ENCODE data around the gene TNPO1. TPM values are rescaled to one million over a fixed set of nuclear protein-coding genes. Genes with fewer than 3 reads are reported as not detected.

Gene TNPO1
- total RNA-seq, 1 donor from 2014 or later, result 316 TPM

GRCh38 chr5:72859127-72859526 is 42.7 kb downstream of the TNPO1 start:
- peaks cover 62% of the 10 kb centered on the region for H4K20me1 ChIP-seq (ENCODE audit: low read depth)
- DNase-seq (ENCODE audit: low spot score), result no peak
- peaks cover 97% of the 10 kb centered on the region for H3K79me2 ChIP-seq (ENCODE audit: low read depth)
- no peaks in the 10 kb centered on the region for H3K27me3 Mint-ChIP-seq (ENCODE audit: insufficient read depth, low read depth)
- no peak overlapping the region for H3K4me3 Mint-ChIP-seq
- no peak overlapping the region for H3K27ac Mint-ChIP-seq
- no peak overlapping the region for H3K4me2 ChIP-seq
- H3K4me1 Mint-ChIP-seq, result no peaks in the 10 kb centered on the region
- H3K9ac ChIP-seq, result no peak overlapping the region
- H3K27ac ChIP-seq, result no peak overlapping the region
- H3K36me3 ChIP-seq, result peaks cover 31% of the 10 kb centered on the region
- H3K9me3 ChIP-seq (ENCODE audit: low read depth), result no peaks in the 10 kb centered on the region
- TF ChIP-seq CTCF (IDR thresholded peaks at IDR 0.05), result no peak
- H3K4me3 ChIP-seq, result no peak overlapping the region
- no peak overlapping the region for H2AFZ ChIP-seq (replicated peaks)
- H3F3A ChIP-seq (ENCODE audit: low read depth), result no peaks in the 10 kb centered on the region
- H3K27me3 ChIP-seq, result no peaks in the 10 kb centered on the region
- H3K36me3 Mint-ChIP-seq, result peaks cover 43% of the 10 kb centered on the region
- H3K4me1 ChIP-seq, result no peaks in the 10 kb centered on the region
- no peaks in the 10 kb centered on the region for H3K9me3 Mint-ChIP-seq

GRCh38 chr5:72860499-72860898 is 44.0 kb downstream of the TNPO1 start:
- H3K36me3 Mint-ChIP-seq, result peaks cover 43% of the 10 kb centered on the region
- Histone ChIP-seq H3K27me3 (no peaks in the 10 kb centered on the region), H4K20me1 (ENCODE audit: low read depth) (peaks cover 49% of the 10 kb centered on the region), H3F3A (ENCODE audit: low read depth) (no peaks in the 10 kb centered on the region), H2AFZ (replicated peaks) (no peak overlapping the region), H3K4me1 (no peaks in the 10 kb centered on the region), H3K9me3 (ENCODE audit: low read depth) (no peaks in the 10 kb centered on the region), H3K27ac (no peak overlapping the region), H3K9ac (no peak overlapping the region), H3K79me2 (ENCODE audit: low read depth) (peaks cover 85% of the 10 kb centered on the region), H3K4me3 (no peak overlapping the region), H3K36me3 (peaks cover 30% of the 10 kb centered on the region), H3K4me2 (no peak overlapping the region)
- no peaks in the 10 kb centered on the region for H3K4me1 Mint-ChIP-seq
- DNase-seq (ENCODE audit: low spot score), result no peak
- TF ChIP-seq EZH2 (IDR thresholded peaks at IDR 0.05), result no peak
- TF ChIP-seq EZH2phosphoT487 (IDR thresholded peaks at IDR 0.05), result no peak
- no peak for TF ChIP-seq CTCF (IDR thresholded peaks at IDR 0.05)
- no peaks in the 10 kb centered on the region for H3K9me3 Mint-ChIP-seq
- no peaks in the 10 kb centered on the region for H3K27me3 Mint-ChIP-seq (ENCODE audit: insufficient read depth, low read depth)
- H3K4me3 Mint-ChIP-seq, result no peak overlapping the region
- H3K27ac Mint-ChIP-seq, result no peak overlapping the region

- Histone ChIP-seq H3K27ac (no peak overlapping the region), H3K27me3 (no peaks in the 10 kb centered on the region), H3K36me3 (peaks cover 49% of the 10 kb centered on the region), H3K4me2 (no peak overlapping the region), H3K9me3 (ENCODE audit: low read depth) (no peaks in the 10 kb centered on the region), H3K9ac (no peak overlapping the region), H4K20me1 (ENCODE audit: low read depth) (peaks cover 8% of the 10 kb centered on the region), H3F3A (ENCODE audit: low read depth) (no peaks in the 10 kb centered on the region), H3K4me3 (no peak overlapping the region), H2AFZ (replicated peaks) (no peak overlapping the region), H3K4me1 (peaks cover 5% of the 10 kb centered on the region), H3K79me2 (ENCODE audit: low read depth) (peaks cover 66% of the 10 kb centered on the region)
- H3K4me1 Mint-ChIP-seq, result no peaks in the 10 kb centered on the region
- H3K9me3 Mint-ChIP-seq, result no peaks in the 10 kb centered on the region
- DNase-seq (ENCODE audit: low spot score), result no peak
- H3K36me3 Mint-ChIP-seq, result peaks cover 42% of the 10 kb centered on the region
- H3K27ac Mint-ChIP-seq, result no peak overlapping the region
- H3K4me3 Mint-ChIP-seq, result no peak overlapping the region
- H3K27me3 Mint-ChIP-seq (ENCODE audit: insufficient read depth, low read depth), result peaks cover 2% of the 10 kb centered on the region
- TF ChIP-seq EZH2phosphoT487 (IDR thresholded peaks at IDR 0.05) (no peak), EZH2 (IDR thresholded peaks at IDR 0.05) (no peak)
These were observed 55.0 kb downstream of the TNPO1 start for GRCh38 chr5:72871366-72872024.

- DNase-seq (ENCODE audit: low spot score), result no peak
- no peak overlapping the region for H2AFZ ChIP-seq (replicated peaks)
- H3K27ac ChIP-seq, result no peak overlapping the region
- H4K20me1 ChIP-seq (ENCODE audit: low read depth), result peaks cover 20% of the 10 kb centered on the region
- H3K79me2 ChIP-seq (ENCODE audit: low read depth), result peaks cover 34% of the 10 kb centered on the region
- no peaks in the 10 kb centered on the region for H3K27me3 Mint-ChIP-seq (ENCODE audit: insufficient read depth, low read depth)
- peaks cover 46% of the 10 kb centered on the region for H3K36me3 ChIP-seq
- no peaks in the 10 kb centered on the region for H3K27me3 ChIP-seq
- H3K4me2 ChIP-seq, result no peak overlapping the region
- no peak overlapping the region for H3K27ac Mint-ChIP-seq
- no peak overlapping the region for H3K4me3 Mint-ChIP-seq
- H3K4me1 ChIP-seq, result no peaks in the 10 kb centered on the region
- no peaks in the 10 kb centered on the region for H3K9me3 ChIP-seq (ENCODE audit: low read depth)
- no peak overlapping the region for H3K9ac ChIP-seq
- H3K36me3 Mint-ChIP-seq, result peaks cover 37% of the 10 kb centered on the region
- no peak overlapping the region for H3K4me3 ChIP-seq
- H3K4me1 Mint-ChIP-seq, result peaks cover 4% of the 10 kb centered on the region
- no peaks in the 10 kb centered on the region for H3K9me3 Mint-ChIP-seq
- TF ChIP-seq EZH2 (IDR thresholded peaks at IDR 0.05), result no peak
- no peak for TF ChIP-seq EZH2phosphoT487 (IDR thresholded peaks at IDR 0.05)
- no peak for TF ChIP-seq CTCF (IDR thresholded peaks at IDR 0.05)
- no peaks in the 10 kb centered on the region for H3F3A ChIP-seq (ENCODE audit: low read depth)
These were observed 62.4 kb downstream of the TNPO1 start for GRCh38 chr5:72878854-72879253.
